ENCODE measurements around the gene ADCY10. TPM values are rescaled to one million over a fixed set of nuclear protein-coding genes. Genes with fewer than 3 reads are reported as not detected.
A peak's percentile ranks its signal among the peaks of the same experiment; 100 is the strongest.
"Not testable (repeated sequence)": the region's sequence is repeated elsewhere in the genome, so short reads cannot be mapped to it uniquely, and the experiment has no call there.

Gene ADCY10
- total RNA-seq, 4 donors from 2014 or later = 1.2 to 4.9 (median 2.4) TPM; not detected in 1

GRCh38 chr1:167815650-167816049 lies 98.3 kb downstream of the ADCY10 start:
- Histone ChIP-seq H3K9me3 (no peaks in the 10 kb centered on the region), H3K4me3 (no peak overlapping the region)
- TF ChIP-seq, protein P1, sequence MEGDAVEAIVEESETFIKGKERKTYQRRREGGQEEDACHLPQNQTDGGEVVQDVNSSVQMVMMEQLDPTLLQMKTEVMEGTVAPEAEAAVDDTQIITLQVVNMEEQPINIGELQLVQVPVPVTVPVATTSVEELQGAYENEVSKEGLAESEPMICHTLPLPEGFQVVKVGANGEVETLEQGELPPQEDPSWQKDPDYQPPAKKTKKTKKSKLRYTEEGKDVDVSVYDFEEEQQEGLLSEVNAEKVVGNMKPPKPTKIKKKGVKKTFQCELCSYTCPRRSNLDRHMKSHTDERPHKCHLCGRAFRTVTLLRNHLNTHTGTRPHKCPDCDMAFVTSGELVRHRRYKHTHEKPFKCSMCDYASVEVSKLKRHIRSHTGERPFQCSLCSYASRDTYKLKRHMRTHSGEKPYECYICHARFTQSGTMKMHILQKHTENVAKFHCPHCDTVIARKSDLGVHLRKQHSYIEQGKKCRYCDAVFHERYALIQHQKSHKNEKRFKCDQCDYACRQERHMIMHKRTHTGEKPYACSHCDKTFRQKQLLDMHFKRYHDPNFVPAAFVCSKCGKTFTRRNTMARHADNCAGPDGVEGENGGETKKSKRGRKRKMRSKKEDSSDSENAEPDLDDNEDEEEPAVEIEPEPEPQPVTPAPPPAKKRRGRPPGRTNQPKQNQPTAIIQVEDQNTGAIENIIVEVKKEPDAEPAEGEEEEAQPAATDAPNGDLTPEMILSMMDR (IDR thresholded peaks at IDR 0.05) = no peak
- no peak for TF ChIP-seq POLR2A (IDR thresholded peaks at IDR 0.05)

GRCh38 chr1:167812972-167813371 lies 101.0 kb downstream of the ADCY10 start:
- no peak for DNase-seq
- no peaks in the 10 kb centered on the region for H3K4me1 ChIP-seq
- no peaks in the 10 kb centered on the region for H3K27me3 ChIP-seq
- H3K27ac ChIP-seq = no peak overlapping the region
- no peaks in the 10 kb centered on the region for H3K9me3 ChIP-seq
- H3K4me3 ChIP-seq = no peak overlapping the region
- TF ChIP-seq, protein P1 (IDR thresholded peaks at IDR 0.05) = no peak
- TF ChIP-seq POLR2A (IDR thresholded peaks at IDR 0.05) = no peak
- no peaks in the 10 kb centered on the region for H3K36me3 ChIP-seq

More at GRCh38 chr1:167815650-167816049, 98.3 kb downstream of the ADCY10 start:
- Histone ChIP-seq H3K36me3 (no peaks in the 10 kb centered on the region), H3K27me3 (no peaks in the 10 kb centered on the region), H3K27ac (no peak overlapping the region), H3K4me1 (no peaks in the 10 kb centered on the region)
- no peak for DNase-seq

- Histone ChIP-seq H3K36me3 (no peaks in the 10 kb centered on the region), H3K9me3 (no peaks in the 10 kb centered on the region), H3K4me3 (no peak overlapping the region), H3K4me1 (peaks cover 0 to under 1% (median 0%) of the 10 kb centered on the region in 4 donors), H3K27me3 (no peaks in the 10 kb centered on the region), H3K27ac (no peak overlapping the region)
- DNase-seq = no peak
- TF ChIP-seq, protein P1 (IDR thresholded peaks at IDR 0.05) = no peak
- TF ChIP-seq POLR2A (IDR thresholded peaks at IDR 0.05) = no peak
These were observed 105.2 kb downstream of the ADCY10 start for GRCh38 chr1:167808690-167809089.

- DNase-seq = no peak
- H3K4me3 ChIP-seq = no peak overlapping the region
- peaks cover 0 to 4% (median 0%) of the 10 kb centered on the region in 4 donors for H3K4me1 ChIP-seq
- no peaks in the 10 kb centered on the region for H3K9me3 ChIP-seq
- no peaks in the 10 kb centered on the region for H3K27me3 ChIP-seq
- no peaks in the 10 kb centered on the region for H3K36me3 ChIP-seq
- TF ChIP-seq, protein P1 (IDR thresholded peaks at IDR 0.05) = no peak
- no peak for TF ChIP-seq POLR2A (IDR thresholded peaks at IDR 0.05)
- H3K27ac ChIP-seq = no peak overlapping the region
These were observed 105.8 kb downstream of the ADCY10 start for GRCh38 chr1:167808104-167808503.

- H3K36me3 ChIP-seq = not testable (repeated sequence)
These were observed 107.3 kb downstream of the ADCY10 start for GRCh38 chr1:167806676-167807075.

DNA sequence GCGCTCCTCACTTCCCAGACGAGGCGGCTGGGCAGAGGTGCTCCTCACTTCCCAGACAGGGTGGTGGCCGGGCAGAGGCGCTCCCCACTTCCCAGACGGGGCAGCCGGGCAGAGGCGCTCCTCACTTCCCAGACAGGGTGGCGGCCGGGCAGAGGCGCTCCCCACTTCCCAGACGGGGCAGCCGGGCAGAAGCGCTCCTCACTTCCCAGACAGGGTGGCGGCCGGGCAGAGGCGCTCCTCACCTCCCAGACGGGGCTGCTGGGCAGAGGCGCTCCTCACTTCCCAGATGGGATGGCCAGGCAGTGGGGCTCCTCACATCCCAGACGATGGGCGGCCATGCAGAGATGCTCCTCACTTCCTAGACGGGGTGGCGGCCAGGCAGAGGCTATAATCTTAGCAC lies 107.7 kb downstream of the ADCY10 start:
- not testable (repeated sequence) for H3K9me3 ChIP-seq

More at GRCh38 chr1:167806676-167807075, 107.3 kb downstream of the ADCY10 start:
- not testable (repeated sequence) for H3K27ac ChIP-seq, H3K4me3 ChIP-seq, DNase-seq, H3K27me3 ChIP-seq, H3K9me3 ChIP-seq, H3K4me1 ChIP-seq

GRCh38 chr1:167805041-167805556 lies 108.8 kb downstream of the ADCY10 start:
- Histone ChIP-seq H3K27ac (peak overlapping the region in 3 of 4 donors; percentile 16 to 70 (median 48)), H3K36me3 (no peaks in the 10 kb centered on the region), H3K4me3 (no peak overlapping the region), H3K9me3 (no peaks in the 10 kb centered on the region), H3K4me1 (peaks cover 0 to 4% (median 0%) of the 10 kb centered on the region in 4 donors), H3K27me3 (no peaks in the 10 kb centered on the region)
- no peak for DNase-seq
- no peak for TF ChIP-seq POLR2A (IDR thresholded peaks at IDR 0.05)
- TF ChIP-seq, protein P1 (IDR thresholded peaks at IDR 0.05) = no peak

More for the DNA sequence above, 107.7 kb downstream of the ADCY10 start:
- not testable (repeated sequence) for H3K36me3 ChIP-seq, H3K4me1 ChIP-seq, H3K4me3 ChIP-seq, H3K27ac ChIP-seq, DNase-seq, H3K27me3 ChIP-seq

Measured in Peyer's patch (tissue), 4 donors.